GM19099 (cell line): ENCODE results near the gene NPM1.

ENCODE experiments used
- POLR2A ChIP-seq: IDR thresholded peaks from 3 replicates; pipeline ENCODE4 v1.6.1; 2011; ENCODE audit warnings: low read depth; ENCODE audit not compliant: insufficient read length; ENCODE audit errors: extremely low read depth

The NPM1 gene

DNA sequence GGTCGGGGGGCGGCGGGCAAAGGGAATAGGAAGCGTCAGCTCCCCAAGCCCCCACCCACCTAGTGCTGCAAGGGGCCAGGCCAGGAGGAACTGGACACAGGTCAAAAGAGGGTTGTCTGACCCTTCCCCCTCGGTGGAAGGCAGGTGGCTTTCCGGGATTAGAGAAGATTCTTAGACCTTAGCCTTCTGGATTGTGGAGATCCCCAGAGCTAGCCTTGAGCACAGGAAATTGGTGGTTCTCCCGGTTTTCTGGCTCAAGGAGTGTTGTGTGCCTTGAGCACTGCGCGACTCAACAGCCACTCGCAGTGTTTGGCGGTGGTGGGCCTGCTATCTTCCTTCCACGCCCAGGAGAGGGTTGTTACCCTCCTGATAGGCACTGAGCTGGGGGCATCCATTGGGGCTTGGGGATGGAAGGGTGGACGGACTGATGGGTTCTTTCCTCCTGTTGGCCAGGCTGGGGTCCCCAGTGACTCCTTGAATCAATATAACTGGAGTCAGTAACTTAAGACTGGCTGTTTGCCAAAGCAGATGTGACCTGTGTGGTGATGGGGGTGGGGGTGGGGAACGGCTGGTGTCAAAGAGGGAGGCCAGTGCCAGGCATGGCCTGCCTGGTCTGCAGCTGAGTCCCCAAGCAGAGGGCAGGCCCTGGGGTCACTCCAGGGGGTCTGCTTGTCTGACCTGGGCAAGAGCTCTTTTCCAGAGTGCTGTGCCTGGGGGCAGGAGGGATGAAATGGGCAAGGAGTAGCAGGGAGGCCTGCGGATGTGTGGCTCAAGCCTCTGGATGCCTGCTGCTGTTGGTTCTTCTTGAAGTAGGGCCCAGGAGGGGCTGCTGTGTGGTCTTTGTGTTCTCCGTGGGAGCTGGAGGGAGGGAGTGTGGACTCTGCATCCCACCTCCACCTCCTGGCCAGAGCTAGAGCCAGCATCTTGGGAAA, 33.9 kb downstream of the NPM1 start:
- TF ChIP-seq POLR2A: no peak

DNA sequence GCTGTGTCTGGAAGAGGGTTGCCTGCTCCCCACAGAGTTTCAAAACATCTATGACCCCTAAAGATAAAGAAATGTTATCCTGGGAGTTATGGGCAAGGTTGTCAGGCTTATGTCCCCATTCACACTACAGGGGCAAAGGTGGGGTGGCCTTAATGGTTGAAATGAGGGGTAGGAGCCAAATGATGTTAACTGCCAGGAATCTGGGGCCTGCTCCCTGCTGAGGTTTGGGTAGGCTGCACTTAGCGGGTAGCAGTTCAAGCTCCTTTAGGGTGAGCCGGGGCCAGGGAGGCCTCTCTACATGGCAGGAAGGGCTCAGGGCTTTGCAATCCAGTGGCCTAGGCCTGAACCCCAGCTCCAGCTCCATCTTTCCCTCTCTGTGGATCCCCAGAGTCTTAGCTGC, 34.8 kb downstream of the NPM1 start:
- no peak for TF ChIP-seq POLR2A

DNA sequence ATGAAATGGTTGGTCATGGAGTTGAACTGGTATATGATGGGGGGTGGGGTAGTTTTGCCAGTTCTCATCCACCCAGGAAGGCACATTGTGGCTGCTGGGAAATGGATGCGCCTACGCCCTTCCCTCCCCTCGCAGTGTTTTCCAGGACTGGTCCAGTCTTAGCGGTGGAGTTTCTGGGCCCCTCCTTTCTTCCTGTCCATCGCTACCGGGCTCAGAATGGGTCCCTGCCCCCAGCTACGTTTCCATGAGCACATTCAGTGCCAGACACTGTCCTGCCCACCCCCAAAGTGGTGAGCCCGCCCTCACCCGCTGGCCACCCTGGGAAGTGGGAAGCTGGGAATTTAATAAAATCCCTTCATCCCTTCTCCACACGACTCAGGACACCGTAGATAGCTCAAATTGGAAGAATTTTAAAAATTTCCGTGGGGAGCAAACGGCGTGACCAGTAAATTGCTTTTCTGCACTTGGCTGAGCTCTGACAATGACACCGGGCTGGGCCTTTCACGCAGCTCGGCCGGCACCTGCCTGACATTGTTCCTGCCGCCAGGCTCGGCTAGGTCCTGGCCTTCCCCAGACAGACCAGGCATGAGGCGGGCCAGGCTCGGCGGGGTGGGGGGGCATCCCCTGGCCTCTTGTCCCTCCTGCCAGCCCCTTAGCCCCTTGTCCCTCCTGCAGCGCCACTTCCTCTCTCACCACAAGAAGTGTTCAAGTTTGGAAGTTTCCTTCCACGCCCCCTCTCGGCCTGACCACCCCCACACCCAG, 35.4 kb downstream of the NPM1 start:
- no peak for TF ChIP-seq POLR2A

DNA sequence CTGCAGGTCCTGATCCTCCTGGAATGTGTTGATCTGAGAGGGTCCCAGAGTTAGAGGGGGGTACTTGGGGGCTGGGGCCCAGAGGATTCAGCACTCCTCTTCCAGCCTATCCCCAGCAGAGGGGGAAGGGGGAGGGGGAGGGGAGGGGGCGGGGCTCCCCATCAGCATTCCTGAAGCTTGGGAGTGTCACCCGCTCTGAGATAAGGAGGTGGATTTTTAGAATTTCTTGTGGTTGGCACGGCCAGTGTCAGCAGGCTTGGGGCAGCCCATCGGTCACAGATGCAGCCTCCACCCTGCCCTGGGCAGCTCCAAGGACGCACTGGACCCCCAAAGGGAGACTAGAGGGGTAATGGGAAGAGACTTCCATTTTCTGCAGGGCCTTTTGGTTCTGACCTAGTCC, 37.1 kb downstream of the NPM1 start:
- no peak for TF ChIP-seq POLR2A

DNA sequence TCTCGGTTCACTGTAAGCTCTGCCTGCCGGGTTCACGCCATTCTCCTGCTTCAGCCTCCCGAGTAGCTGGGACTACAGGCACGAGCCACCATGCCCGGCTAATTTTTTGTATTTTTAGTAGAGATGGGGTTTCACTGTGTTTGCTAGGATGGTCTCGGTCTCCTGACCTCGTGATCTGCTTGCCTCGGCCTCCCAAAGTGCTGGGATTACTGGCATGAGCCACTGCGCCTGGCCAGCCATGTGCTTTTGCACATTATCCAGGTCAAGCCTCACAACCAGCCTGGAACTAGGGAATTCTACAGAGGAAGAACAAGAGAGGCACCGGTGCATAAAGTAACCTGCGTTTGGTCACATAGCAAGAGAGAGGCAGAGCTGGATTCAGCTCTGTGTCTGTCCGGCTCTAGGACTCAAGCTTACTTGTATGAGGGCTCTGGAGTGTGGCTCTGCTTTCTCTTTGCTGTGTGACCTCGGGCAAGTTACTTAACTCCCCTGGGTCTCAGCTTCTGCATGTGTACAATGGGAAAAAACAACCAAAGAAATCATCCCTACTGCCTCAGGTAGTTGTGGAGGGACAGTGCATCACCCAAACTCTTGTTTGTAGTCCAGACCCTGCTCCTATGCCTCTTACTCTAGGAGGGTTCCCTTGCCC, 38.1 kb downstream of the NPM1 start:
- no peak for TF ChIP-seq POLR2A

DNA sequence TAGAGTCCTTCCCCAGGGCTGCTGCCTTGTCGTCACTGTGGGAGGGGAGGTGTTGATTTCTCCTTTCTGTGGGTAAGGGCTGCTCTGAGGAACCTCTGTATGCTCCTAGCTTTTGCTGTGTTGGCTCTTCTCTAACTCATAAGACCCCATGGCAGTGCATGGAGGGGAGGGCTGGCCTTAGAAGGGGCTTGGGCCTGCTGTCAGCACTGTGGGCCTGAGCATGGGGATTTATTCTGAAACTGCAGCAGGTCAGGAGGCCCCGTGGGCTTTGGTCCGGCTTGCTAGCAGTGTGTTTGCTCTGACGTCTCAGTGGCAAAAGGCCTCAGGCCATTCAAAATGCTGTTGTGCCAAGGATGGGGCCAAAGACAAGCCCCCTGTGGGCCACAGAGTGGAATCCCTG, 38.6 kb downstream of the NPM1 start:
- no peak for TF ChIP-seq POLR2A

DNA sequence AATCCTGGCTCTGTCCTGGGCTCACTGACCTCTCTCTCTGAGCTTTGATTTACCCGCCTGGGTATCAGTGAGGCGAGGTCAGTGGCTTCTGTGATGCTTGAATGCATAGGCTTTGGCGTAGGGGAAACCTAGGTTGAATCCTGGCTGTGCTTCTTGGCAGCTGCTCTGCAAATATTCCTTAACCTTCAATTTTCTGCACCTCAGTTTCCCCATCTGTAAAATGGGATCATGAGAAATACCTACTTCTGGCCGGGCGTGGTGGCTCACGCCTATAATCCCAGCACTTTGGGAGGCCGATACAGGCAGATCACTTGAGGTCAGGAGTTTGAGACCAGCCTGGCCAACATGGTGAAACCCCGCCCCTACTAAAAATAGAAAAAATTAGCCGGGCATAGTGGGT, 39.0 kb downstream of the NPM1 start:
- TF ChIP-seq POLR2A: no peak

DNA sequence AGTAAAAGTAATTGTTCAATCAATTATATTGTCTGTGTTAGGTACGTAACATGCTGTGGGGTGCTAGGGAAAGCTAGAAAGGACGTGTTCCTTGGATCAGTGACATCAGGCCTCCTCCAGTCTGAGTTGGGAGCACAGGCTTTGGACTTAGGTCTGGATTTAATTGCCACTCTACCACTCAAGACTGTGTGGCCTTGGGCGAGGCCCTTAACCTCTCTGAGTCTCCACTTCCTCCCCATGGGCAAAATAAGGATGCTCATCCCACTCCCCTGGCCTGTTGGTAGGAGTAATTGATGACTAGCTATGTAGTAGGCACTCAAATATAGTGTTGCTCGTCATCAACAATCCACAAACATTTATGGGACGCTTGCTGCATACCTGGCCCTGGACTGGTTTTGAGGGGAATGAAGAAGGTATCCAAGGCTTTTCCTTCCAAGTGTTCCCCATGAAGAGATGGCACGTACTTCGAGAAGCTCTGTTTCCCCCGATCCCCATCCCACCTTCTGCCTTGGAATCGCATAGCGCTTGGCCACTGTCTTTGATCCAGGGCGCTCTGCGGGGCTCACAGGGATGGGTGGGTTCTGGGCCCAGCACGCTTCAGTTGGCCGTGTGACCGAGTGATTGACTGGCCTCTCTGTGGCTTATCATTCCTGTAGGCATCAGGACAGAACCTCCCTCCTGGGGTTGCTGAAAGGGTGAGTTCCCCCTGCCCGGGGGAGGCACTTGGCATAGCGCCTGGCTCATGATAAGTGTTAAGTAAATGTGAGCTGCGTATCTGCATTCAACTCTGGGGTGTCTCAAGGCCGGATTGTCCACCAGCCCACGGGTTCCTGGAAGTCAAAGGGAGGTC, 39.9 kb downstream of the NPM1 start:
- no peak for TF ChIP-seq POLR2A

DNA sequence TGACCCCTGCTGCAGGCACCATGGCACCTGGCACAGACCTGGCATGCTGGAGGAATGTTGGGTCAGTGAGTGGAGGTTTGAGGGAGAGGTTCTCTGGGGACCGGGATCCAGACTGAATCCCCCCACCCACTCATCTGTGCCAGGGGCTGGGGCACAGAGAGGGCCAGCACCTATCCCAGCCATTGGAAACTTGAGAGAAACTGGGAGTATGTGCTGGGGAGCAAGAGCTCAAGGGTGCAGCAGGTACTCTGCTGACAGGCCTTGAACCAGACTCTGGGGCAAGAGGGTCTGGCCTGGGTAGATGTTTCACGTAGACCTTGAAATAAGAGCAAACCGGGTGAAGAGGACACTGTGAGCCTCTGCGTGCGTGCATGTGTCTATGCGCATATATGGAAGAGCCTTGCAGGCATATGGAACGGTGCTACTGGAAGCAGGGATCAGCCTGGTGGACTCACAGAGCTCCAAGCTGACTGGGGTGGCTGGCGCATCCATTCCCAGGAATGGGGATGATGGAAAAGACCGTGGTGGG, 40.6 kb downstream of the NPM1 start:
- no peak for TF ChIP-seq POLR2A

DNA sequence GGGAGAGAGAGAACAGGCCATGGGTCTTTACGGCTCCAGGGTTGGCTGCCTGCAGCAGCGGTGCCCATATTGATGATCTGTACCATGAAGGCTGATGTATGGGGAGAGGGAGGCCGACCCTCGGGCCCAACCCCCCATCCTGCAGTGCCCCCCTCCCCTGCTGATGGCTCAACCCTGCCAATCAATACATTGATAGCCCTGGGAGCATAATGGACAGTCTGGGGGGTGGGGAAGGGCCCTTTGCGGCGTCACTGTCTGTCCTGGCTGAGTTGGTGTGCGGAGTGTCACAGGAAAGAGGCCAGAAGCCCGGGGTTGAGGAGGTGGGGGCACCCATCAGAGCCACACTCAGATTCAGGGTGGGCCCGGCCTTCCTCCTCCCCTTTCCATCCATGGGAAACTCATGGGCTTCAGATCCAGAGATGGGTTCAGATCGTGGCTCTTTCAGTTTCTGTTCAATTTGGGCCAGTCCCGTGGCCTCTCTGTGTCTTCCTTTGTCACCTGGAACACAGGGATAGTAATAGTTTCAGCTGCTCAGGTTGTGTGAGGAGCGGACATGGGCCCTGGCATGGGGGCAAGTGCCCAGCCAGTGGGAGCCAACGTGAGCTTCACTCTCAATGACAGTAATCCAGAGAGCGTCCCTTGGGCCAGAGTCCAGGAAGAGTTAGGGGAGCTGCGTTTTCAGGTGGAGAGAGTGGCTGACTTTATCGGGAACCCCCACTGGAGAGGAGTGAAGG, 41.3 kb downstream of the NPM1 start:
- no peak for TF ChIP-seq POLR2A

DNA sequence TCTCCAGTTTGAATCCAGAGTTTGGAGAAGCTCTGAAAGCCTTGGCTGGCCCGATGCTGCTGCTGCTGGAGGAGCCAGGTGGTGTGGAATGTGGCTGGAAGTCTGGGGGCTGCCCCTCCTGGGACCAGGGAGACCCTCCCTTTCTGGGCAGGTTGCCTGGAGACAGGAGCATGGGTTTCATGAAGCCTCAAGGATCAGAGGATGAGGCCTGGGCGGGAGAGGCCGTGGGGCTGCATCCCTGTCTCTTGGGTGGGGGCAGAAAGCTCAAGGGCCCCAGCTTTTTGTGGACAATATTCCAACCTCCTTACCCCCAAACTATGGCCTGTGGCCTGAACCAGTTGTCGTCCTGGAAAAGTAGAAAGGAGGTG, 41.9 kb downstream of the NPM1 start:
- no peak for TF ChIP-seq POLR2A

DNA sequence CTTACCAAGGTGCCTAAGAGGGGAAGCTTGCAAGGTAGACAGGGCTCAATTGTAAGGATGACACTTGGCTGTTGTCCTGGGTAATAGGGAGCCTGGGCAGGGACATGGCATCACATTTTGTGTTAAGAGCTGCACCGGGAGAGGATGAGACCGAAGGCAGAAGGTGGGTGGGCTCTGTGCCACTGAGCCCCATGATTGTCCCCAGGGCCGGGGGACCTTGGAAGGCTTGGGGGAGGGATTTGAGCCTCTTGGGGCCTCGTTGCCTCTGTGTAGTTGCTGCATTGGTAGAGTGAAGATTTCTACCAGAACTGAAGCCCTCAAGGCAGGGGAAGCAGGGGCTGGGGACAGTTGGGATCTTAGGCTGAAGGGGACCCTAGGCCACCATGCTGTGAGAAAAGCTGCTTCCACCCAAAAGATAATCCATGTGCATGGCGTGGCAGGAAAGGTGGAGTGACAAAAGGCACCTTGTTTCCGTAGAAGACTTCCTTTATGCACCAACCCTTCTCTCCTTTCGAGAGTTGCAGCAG, 43.7 kb downstream of the NPM1 start:
- no peak for TF ChIP-seq POLR2A

DNA sequence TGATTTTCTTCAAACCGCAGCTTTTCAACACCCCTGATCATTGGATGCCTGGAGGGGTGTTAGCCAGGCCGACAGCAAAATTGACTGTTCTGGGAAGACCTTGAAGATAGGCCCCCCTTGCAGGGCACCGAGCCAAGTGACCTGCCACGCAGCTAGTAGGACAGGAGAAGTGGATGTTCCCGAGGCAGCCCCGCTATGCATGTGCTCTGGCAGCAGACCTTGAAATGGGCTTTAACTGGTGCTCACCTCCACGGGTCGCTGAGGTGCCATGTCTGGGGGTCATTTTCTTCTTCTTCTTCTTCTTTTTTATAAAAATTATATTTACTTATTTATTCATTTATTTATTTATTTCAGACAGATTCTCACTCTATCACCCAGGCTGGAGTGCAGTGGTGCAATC, 44.4 kb downstream of the NPM1 start:
- no peak for TF ChIP-seq POLR2A
